GM12891 (cell line): ENCODE data around the gene KLHL28.

Experiments
- PAX5 ChIP-seq: IDR thresholded peaks from 2 replicates; pipeline ENCODE4 v1.6.1; 2011; ENCODE audit warnings: low read length, moderate library complexity, mild to moderate bottlenecking; ENCODE audit not compliant: insufficient read depth, severe bottlenecking
- POLR2A ChIP-seq: IDR thresholded peaks from 2 replicates; pipeline ENCODE4 v1.6.1; 2011; ENCODE audit warnings: low read depth, low read length, control low read depth
- POLR2AphosphoS5 ChIP-seq: IDR thresholded peaks from 2 replicates; pipeline ENCODE4 v1.6.1; 2011; ENCODE audit warnings: low read depth, low read length, control low read depth
- POU2F2 ChIP-seq: IDR thresholded peaks from 2 replicates; pipeline ENCODE4 v1.6.1; 2011; ENCODE audit warnings: low read depth, mild to moderate bottlenecking, control low read depth, low read length, moderate library complexity
- TAF1 ChIP-seq: IDR thresholded peaks from 2 replicates; pipeline ENCODE4 v1.6.1; 2011; ENCODE audit warnings: low read depth, low read length, control low read depth

GRCh38 chr14:44914849-44915248 lies 46.9 kb downstream of the KLHL28 start:
- TF ChIP-seq POU2F2 (no peak), POLR2AphosphoS5 (no peak), POLR2A (no peak), TAF1 (no peak), PAX5 (no peak)
